Measurements from ENCODE around the gene SLC45A1. TPM values are rescaled to one million over a fixed set of nuclear protein-coding genes. Genes with fewer than 3 reads are reported as not detected.

The SLC45A1 gene
- total RNA-seq, 4 donors from 2014 or later, result 5.4 to 15.1 (median 7.6) TPM

DNA sequence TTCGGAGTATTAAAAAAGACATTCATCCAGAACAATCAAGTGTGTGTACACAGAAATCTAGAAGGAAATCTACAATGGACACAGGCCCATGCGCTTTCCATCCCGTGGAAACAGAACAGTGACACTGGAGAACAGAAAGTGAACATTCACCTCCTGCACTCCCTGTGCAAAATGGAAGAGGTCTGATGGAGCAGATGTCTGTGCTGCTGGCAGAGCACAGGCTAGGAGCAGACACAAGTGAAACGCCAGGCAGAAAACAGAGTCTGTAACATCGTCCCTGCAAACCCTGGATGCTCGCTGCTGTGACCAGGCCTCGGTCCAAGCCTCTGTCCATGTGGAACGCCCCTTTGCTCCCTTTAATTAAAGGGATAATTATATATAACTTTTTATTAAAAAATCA is 36.1 kb downstream of the SLC45A1 start:
- H3K9me3 ChIP-seq, result no peaks in the 10 kb centered on the region
- H3K27me3 ChIP-seq, result no peaks in the 10 kb centered on the region
- WGBS, 2 donors, result 53 to 60% methylated on average over 8 of the region's 8 CpGs
- H3K4me3 ChIP-seq, result no peak overlapping the region
- H3K4me1 ChIP-seq, result peaks cover 0 to 46% (median 26%) of the 10 kb centered on the region in 4 donors
- DNase-seq (ENCODE audit: low spot score in 2 of 2), result no peak
- H3K27ac ChIP-seq, result peak overlapping the region in 3 of 4 donors; percentile 26 to 85 (median 85)
- no peak for TF ChIP-seq CTCF (IDR thresholded peaks at IDR 0.05)
- TF ChIP-seq EP300 (IDR thresholded peaks at IDR 0.05), result no peak
- no peak for TF ChIP-seq POLR2A (IDR thresholded peaks at IDR 0.05)
- peaks cover 4 to 61% (median 35%) of the 10 kb centered on the region in 3 donors for H3K36me3 ChIP-seq

DNA sequence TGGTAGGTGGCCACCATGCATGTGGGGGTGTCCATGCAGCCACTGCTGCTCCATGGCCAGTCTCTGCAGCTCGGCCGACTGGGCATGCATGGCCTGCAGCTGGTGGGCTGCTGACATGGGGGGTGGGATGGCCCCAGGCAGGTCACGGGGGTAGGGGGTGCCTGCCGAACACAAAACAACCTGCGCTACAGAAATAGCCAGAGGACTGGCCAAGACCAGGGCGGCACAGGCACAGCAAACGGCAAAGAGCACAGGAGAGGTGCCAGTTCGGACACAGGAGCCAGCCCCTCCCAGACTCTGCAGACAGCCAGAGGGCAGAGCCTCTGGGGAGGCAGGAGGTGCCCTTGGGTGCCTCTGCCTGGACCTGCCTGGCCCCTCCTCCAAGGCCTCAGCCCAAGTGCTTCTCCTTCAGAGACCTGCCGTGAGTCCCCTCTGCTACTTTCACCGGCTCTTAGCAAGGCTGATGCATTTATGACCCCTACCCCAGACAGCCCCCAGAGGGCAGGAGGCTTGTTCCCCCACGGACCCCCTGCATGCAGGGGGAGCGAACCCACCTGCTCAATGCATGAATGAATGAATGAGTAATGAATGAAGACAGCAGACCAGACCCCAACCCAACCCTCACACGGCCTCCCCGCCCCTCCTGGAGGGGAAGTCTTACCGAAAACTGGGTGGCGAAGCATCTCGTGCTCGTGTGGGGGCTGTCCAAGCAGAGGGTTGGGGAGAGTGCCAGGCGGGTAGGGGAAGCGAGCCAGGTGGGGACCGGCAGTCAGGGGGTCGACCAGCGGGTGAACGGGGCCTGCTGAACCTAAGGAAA is 37.7 kb downstream of the SLC45A1 start:
- peak overlapping the region in 2 of 4 donors; percentile 43 to 85 for H3K27ac ChIP-seq
- H3K36me3 ChIP-seq, result peaks cover 7 to 77% (median 45%) of the 10 kb centered on the region in 3 donors
- DNase-seq (ENCODE audit: low spot score in 2 of 2), result no peak

DNA sequence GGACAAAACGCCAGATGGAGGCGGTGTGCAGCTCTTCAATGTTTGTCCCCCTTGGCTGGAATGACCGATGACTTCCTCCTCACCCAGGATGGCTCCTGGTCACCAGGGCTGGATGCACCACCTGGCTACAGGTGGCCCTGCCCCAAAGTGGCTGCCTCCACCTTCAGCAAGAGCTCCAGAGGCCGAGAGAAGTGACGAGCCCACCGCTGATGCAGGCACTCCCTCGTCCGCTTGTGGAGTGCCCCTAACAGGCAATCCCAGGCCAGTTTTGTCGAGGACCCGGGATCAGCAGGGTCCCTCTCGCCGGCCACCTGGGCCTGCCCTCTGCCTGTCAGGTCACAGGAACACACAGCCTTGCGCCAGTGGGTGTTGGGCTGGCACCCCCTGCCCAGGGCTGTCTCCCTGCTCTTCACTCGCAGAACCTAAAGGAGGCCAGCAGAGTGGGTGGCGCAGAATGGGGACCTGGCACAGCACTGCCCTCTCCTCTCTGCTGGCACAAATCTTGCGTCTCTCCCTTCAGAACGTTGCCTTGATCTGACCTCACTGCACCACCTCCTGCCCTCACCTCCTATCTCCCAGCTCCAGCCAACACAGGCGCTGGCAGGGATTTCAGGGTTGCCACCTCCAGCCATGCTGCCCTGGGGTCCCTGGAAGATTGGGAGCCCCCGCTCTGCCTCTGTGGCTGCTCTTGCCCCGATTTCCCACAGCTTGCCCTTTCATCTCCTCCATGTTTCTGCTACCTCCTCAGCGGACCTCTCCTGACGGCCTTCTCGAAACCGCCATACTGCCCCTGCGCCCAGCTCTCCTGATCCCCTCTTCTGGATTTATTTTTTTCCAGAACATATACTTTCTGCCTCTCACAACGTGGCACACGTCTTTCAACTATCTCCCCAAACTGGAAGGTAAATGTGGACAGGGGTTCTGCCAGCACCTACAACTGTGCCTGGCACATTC is 38.6 kb downstream of the SLC45A1 start:
- Histone ChIP-seq H3K27me3 (no peaks in the 10 kb centered on the region), H3K4me3 (no peak overlapping the region), H3K4me1 (peaks cover 0 to 38% (median 20%) of the 10 kb centered on the region in 4 donors), H3K36me3 (peaks cover 15 to 86% (median 51%) of the 10 kb centered on the region in 3 donors), H3K9me3 (no peaks in the 10 kb centered on the region), H3K27ac (peak overlapping the region in 2 of 4 donors; percentile 21 to 43)
- DNase-seq (ENCODE audit: low spot score in 2 of 2), result no peak
- WGBS, 2 donors, result 89 to 91% methylated on average over 27 of the region's 27 CpGs
- TF ChIP-seq CTCF (IDR thresholded peaks at IDR 0.05) (no peak), POLR2A (IDR thresholded peaks at IDR 0.05) (no peak), EP300 (IDR thresholded peaks at IDR 0.05) (no peak)

More for the DNA sequence above, 37.7 kb downstream of the SLC45A1 start:
- H3K4me3 ChIP-seq, result no peak overlapping the region
- H3K9me3 ChIP-seq, result no peaks in the 10 kb centered on the region
- WGBS, 2 donors, result 87 to 89% methylated on average over 21 to 24 of the region's 24 CpGs
- peaks cover 0 to 34% (median 20%) of the 10 kb centered on the region in 4 donors for H3K4me1 ChIP-seq
- H3K27me3 ChIP-seq, result no peaks in the 10 kb centered on the region
- TF ChIP-seq EP300 (IDR thresholded peaks at IDR 0.05) (no peak), CTCF (IDR thresholded peaks at IDR 0.05) (no peak), POLR2A (IDR thresholded peaks at IDR 0.05) (no peak)

- peaks cover 20 to 96% (median 55%) of the 10 kb centered on the region in 3 donors for H3K36me3 ChIP-seq
- DNase-seq (ENCODE audit: low spot score in 2 of 2), result no peak
- 68 to 75% methylated on average over 9 to 12 of the region's 14 CpGs for WGBS, 2 donors
- TF ChIP-seq CTCF (IDR thresholded peaks at IDR 0.05), result no peak
- no peak for TF ChIP-seq POLR2A (IDR thresholded peaks at IDR 0.05)
- TF ChIP-seq EP300 (IDR thresholded peaks at IDR 0.05), result no peak
- H3K27me3 ChIP-seq, result no peaks in the 10 kb centered on the region
- H3K4me3 ChIP-seq, result no peak overlapping the region
- H3K4me1 ChIP-seq, result peaks cover 0 to 36% (median 11%) of the 10 kb centered on the region in 4 donors
- H3K27ac ChIP-seq, result peak overlapping the region in 2 of 4 donors; percentile 43 to 64
- no peaks in the 10 kb centered on the region for H3K9me3 ChIP-seq
Measured at GRCh38 chr1:8357329-8358101, 39.6 kb downstream of the SLC45A1 start.
